ENCODE measurements around the gene FNDC4.
A peak's percentile ranks its signal among the peaks of the same experiment; 100 is the strongest.

The FNDC4 gene

DNA sequence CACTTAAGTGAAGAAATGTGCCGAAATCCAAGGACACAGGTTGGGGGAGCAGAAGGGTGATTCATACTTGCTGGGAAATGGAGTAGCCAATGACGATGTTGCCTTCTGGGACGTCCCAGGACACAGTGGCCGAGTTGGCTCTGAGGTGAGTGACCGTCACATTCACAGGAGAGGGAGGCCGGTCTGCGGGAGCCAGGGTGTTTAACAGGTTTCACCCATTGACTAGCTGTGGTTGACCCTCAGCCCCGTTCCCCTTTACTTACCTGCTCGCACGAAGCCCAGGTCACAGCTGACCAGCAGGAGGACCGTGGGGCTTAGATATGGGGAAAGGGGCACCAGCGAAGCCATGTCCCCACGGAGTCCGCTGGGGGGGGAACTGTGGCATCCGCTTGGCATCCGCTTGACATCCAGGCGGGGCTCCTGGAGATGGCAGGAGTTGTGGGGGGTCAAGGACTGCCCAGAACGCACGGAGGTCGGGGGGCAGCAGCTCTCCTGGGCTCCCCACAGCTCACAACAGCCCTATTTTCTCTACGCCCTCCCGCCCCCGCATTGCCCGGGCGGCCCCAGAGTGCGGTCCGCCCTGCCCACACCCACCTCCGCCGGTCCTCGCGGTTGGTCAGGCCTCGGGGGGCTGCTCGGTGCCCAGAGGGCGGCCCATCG is 586 bp downstream of the FNDC4 start:
- Histone ChIP-seq H3K27ac (ENCODE audit: low read depth, low read length) (no peak overlapping the region), H3K9me3 (ENCODE audit: control insufficient read depth, insufficient read depth, low read length) (no peaks in the 10 kb centered on the region), H3K4me1 (ENCODE audit: control insufficient read depth, insufficient read depth, low read length) (peaks cover 4% of the 10 kb centered on the region), H3K4me3 (ENCODE audit: low read depth, low read length) (peak overlapping the region; percentile 75), H3K36me3 (ENCODE audit: control insufficient read depth, insufficient read depth, low read length) (no peaks in the 10 kb centered on the region), H3K27me3 (ENCODE audit: control insufficient read depth, insufficient read depth, low read length) (peaks cover 26% of the 10 kb centered on the region), H3K9ac (ENCODE audit: low read depth, low read length) (no peak overlapping the region)

DNA sequence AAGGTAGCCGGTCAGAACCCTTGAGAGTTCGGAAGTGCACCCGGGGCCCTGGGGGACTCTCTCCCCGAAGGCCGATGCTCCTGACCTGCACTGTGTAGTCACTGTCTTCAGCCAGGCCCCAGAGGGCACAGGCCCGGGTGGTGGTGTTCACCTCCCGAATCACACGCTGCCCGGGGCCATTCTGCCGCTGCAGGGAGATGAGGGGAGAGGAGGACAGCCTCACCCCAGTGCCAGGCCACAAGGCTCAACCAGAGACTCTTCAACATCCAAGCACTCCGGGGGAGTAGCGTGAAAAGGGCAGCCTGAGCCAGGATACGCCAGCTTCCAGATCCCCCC is 1.1 kb downstream of the FNDC4 start:
- H3K36me3 ChIP-seq (ENCODE audit: control insufficient read depth, insufficient read depth, low read length) = no peaks in the 10 kb centered on the region
- H3K9ac ChIP-seq (ENCODE audit: low read depth, low read length) = no peak overlapping the region
- no peaks in the 10 kb centered on the region for H3K9me3 ChIP-seq (ENCODE audit: control insufficient read depth, insufficient read depth, low read length)
- H3K27ac ChIP-seq (ENCODE audit: low read depth, low read length) = no peak overlapping the region
- peak overlapping the region; percentile 75; the same call in 1 of the 2 replicates for H3K4me3 ChIP-seq (ENCODE audit: low read depth, low read length)
- H3K27me3 ChIP-seq (ENCODE audit: control insufficient read depth, insufficient read depth, low read length) = peaks cover 26% of the 10 kb centered on the region
- peaks cover 4% of the 10 kb centered on the region for H3K4me1 ChIP-seq (ENCODE audit: control insufficient read depth, insufficient read depth, low read length)

DNA sequence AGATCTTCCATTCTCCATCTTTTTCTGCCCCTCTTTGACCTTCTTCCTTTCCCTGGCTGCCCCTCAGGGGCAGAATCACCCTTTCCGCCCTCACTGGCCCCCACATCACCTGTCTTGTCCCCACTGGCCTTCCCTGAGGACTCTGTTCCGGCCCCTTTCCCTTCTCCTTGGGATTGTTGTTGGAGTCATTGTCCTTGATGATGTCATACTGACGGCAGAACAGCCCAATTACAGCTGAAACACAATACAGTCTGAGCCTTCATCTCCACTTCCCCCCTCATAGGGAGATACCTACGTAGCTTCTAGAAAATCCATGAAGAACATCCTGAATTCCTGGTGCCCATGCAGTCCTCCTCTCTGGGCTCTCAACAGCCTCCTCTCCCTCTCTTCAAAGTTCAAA is 2.4 kb downstream of the FNDC4 start:
- H3K9ac ChIP-seq (ENCODE audit: low read depth, low read length) = no peak overlapping the region
- no peaks in the 10 kb centered on the region for H3K36me3 ChIP-seq (ENCODE audit: control insufficient read depth, insufficient read depth, low read length)
- no peak overlapping the region for H3K27ac ChIP-seq (ENCODE audit: low read depth, low read length)
- no peak overlapping the region for H3K4me3 ChIP-seq (ENCODE audit: low read depth, low read length)
- no peaks in the 10 kb centered on the region for H3K9me3 ChIP-seq (ENCODE audit: control insufficient read depth, insufficient read depth, low read length)
- peaks cover 26% of the 10 kb centered on the region for H3K27me3 ChIP-seq (ENCODE audit: control insufficient read depth, insufficient read depth, low read length)
- H3K4me1 ChIP-seq (ENCODE audit: control insufficient read depth, insufficient read depth, low read length) = peaks cover 4% of the 10 kb centered on the region

DNA sequence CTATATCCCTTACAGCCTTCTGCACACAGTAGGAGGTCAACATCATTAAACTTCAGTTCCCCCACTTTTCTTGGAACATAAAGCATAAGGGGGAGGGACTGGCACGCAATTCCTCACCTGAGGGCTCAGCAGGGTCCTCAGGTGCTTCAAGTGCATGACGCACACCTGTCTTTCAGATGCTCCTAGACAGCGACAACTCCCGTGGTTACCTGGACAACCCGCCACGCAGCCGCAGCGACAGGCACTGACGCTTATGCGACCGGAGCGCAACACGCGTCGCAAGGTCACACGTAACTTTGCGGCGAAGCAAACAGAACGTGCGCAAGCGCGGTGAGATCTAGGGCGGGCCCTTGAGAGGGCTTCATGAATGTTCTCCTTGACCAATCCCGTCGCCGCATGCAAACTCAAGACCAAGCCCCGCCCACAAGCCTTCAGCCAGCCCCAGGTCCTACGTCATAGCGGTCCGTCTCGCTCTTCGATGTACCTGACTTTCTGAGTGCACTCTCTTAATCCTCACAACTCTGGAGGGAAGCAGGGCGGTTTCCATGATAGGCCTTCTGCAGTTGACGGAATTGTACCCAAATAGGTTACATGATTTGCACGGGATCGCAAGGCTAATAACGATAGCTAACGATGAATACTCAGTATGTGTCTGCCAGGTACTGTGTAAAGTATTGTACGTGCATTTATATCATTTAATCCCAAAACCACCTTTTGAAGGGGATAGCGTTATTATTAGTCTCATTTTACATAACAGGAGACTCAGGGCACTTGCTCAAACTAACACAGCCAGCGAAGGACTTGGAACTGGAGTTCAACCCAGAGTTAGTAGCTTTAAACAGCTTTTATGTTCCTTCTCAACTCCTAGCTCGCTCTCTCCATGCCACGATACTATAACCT is 5.3 kb downstream of the FNDC4 start, which contains the start of gene IFT172:
Gene IFT172, minus strand, starts transcription at position 246 of the 900 bp plus-strand sequence. Its CDS starts 90 bp downstream, at position 156.
- Histone ChIP-seq H3K9me3 (ENCODE audit: control insufficient read depth, insufficient read depth, low read length) (no peaks in the 10 kb centered on the region), H3K36me3 (ENCODE audit: control insufficient read depth, insufficient read depth, low read length) (no peaks in the 10 kb centered on the region), H3K4me3 (ENCODE audit: low read depth, low read length) (peak within 1 kb of the TSS; percentile 89), H3K27ac (ENCODE audit: low read depth, low read length) (peak within 1 kb of the TSS; percentile 38), H3K9ac (ENCODE audit: low read depth, low read length) (peak within 1 kb of the TSS; percentile 32; the same call in 1 of the 2 replicates), H3K4me1 (ENCODE audit: control insufficient read depth, insufficient read depth, low read length) (peaks cover 4% of the 10 kb centered on the region), H3K27me3 (ENCODE audit: control insufficient read depth, insufficient read depth, low read length) (peaks cover 10% of the 10 kb centered on the region)

DNA sequence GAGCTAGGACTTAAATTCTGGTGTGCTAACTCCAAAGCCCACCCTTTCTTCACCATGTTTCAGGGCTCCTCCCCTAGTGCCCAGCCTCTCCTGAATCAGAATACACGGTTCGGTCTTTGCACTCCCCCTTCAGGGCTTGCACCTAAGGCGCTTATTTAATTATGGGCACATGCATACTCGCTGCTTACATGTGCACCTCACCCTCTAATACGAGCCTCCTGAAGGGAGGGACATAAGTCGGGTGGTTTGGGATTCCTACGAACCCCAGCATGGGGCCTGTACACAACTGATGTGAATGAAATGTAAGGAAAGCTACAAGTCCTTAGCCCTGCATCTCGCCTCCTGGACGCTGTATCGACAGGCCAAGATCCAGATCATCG is 5.9 kb downstream of the FNDC4 start:
- Histone ChIP-seq H3K4me3 (ENCODE audit: low read depth, low read length) (peak overlapping the region; percentile 89), H3K4me1 (ENCODE audit: control insufficient read depth, insufficient read depth, low read length) (peaks cover 4% of the 10 kb centered on the region), H3K9me3 (ENCODE audit: control insufficient read depth, insufficient read depth, low read length) (no peaks in the 10 kb centered on the region), H3K27ac (ENCODE audit: low read depth, low read length) (peak overlapping the region; percentile 26), H3K27me3 (ENCODE audit: control insufficient read depth, insufficient read depth, low read length) (peaks cover 4% of the 10 kb centered on the region), H3K36me3 (ENCODE audit: control insufficient read depth, insufficient read depth, low read length) (no peaks in the 10 kb centered on the region), H3K9ac (ENCODE audit: low read depth, low read length) (peak overlapping the region; percentile 32; the same call in 1 of the 2 replicates)

DNA sequence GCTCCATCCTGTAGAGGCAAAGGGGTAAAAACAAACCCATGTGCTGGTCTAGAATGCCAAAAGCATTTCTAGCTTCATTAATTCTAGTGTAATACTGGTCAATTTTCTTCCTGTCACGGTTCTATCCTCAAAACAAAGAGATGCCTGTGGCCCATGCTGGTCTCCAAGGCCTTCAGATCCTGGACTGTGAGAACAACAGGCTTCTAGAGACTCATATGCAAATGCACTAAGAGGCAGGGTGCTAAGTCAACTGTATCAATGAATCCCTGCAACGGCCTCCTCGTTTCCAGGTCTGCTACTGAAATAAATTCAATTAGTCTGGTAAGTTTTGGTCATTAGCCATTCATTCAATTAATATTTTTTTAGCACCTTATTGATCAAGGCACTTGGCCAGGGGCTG is 9.5 kb downstream of the FNDC4 start:
- Histone ChIP-seq H3K27me3 (ENCODE audit: control insufficient read depth, insufficient read depth, low read length) (no peaks in the 10 kb centered on the region), H3K4me1 (ENCODE audit: control insufficient read depth, insufficient read depth, low read length) (peaks cover 4% of the 10 kb centered on the region)

DNA sequence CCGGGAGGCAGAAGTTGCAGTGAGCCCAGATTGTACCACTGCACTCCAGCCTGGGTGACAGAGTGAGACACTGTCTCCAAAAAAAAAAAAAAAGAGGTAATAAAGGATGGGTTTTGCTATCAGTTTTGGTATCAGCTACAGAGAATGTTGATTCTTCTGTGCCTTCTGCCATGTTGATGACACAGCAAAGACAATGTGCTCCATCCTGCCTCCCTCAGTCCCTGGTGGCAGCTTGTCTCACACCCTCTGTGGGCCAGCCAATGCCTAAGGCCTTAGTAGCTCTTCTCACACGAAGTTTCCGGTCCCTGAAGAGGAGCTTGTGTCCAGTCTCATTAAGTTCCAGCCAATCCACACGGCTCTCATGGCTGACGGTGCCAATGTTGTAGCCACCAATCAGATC is 23.0 kb downstream of the FNDC4 start:
- Histone ChIP-seq H3K4me1 (ENCODE audit: control insufficient read depth, insufficient read depth, low read length) (no peaks in the 10 kb centered on the region), H3K9me3 (ENCODE audit: control insufficient read depth, insufficient read depth, low read length) (no peaks in the 10 kb centered on the region), H3K9ac (ENCODE audit: low read depth, low read length) (no peak overlapping the region), H3K4me3 (ENCODE audit: low read depth, low read length) (no peak overlapping the region), H3K36me3 (ENCODE audit: control insufficient read depth, insufficient read depth, low read length) (peaks cover 10% of the 10 kb centered on the region), H3K27ac (ENCODE audit: low read depth, low read length) (no peak overlapping the region), H3K27me3 (ENCODE audit: control insufficient read depth, insufficient read depth, low read length) (no peaks in the 10 kb centered on the region)

More for the DNA sequence above, 9.5 kb downstream of the FNDC4 start:
- Histone ChIP-seq H3K4me3 (ENCODE audit: low read depth, low read length) (no peak overlapping the region), H3K27ac (ENCODE audit: low read depth, low read length) (no peak overlapping the region), H3K36me3 (ENCODE audit: control insufficient read depth, insufficient read depth, low read length) (peaks cover 12% of the 10 kb centered on the region), H3K9me3 (ENCODE audit: control insufficient read depth, insufficient read depth, low read length) (no peaks in the 10 kb centered on the region), H3K9ac (ENCODE audit: low read depth, low read length) (no peak overlapping the region)

DNA sequence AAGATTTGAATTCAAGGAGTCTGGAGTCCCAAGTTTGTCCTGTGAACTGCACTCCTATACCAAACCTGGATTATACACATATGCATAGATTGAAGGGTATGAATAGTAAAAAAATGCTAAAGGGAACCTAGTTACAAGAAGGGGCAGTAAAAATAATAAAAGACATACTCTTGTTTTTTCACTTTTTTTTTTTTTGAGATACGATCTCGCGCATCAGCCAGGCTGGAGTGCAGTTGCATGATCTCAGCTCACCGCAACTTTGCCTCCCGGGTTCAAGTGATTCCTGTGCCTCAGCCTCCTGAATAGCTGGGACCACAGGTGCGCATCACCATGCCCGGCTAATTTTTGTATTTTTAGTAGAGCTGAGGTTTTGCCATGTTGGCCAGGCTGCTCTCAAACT is 30.6 kb downstream of the FNDC4 start:
- Histone ChIP-seq H3K9ac (ENCODE audit: low read depth, low read length) (no peak overlapping the region), H3K9me3 (ENCODE audit: control insufficient read depth, insufficient read depth, low read length) (no peaks in the 10 kb centered on the region), H3K36me3 (ENCODE audit: control insufficient read depth, insufficient read depth, low read length) (peaks cover 3% of the 10 kb centered on the region; the same call in 1 of the 2 replicates), H3K4me3 (ENCODE audit: low read depth, low read length) (no peak overlapping the region), H3K27me3 (ENCODE audit: control insufficient read depth, insufficient read depth, low read length) (no peaks in the 10 kb centered on the region), H3K27ac (ENCODE audit: low read depth, low read length) (no peak overlapping the region), H3K4me1 (ENCODE audit: control insufficient read depth, insufficient read depth, low read length) (peaks cover 9% of the 10 kb centered on the region; the same call in 1 of the 2 replicates)

DNA sequence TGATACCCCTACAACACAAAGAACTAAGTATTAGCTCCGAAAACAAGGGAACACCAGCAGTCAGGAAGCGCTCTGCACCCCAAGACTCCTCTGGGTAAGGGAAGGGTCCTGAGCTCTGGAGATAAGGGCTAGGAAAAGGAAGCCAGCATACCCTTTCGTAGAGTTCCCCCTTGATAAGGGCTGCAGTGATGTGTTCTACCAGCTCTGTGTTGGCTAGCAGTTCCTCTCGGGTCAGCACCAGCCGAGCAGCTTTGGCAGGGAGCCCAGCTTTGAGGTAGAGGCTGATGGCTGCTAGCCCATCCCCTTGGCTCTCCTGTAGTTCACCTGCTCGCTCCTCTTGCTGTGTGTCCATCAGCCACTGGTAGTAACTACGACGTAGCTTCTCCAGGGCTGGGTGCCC is 33.9 kb downstream of the FNDC4 start:
- Histone ChIP-seq H3K4me3 (ENCODE audit: low read depth, low read length) (no peak overlapping the region), H3K27ac (ENCODE audit: low read depth, low read length) (no peak overlapping the region), H3K9me3 (ENCODE audit: control insufficient read depth, insufficient read depth, low read length) (no peaks in the 10 kb centered on the region), H3K9ac (ENCODE audit: low read depth, low read length) (no peak overlapping the region), H3K36me3 (ENCODE audit: control insufficient read depth, insufficient read depth, low read length) (peaks cover 27% of the 10 kb centered on the region), H3K27me3 (ENCODE audit: control insufficient read depth, insufficient read depth, low read length) (no peaks in the 10 kb centered on the region), H3K4me1 (ENCODE audit: control insufficient read depth, insufficient read depth, low read length) (peaks cover 9% of the 10 kb centered on the region; the same call in 1 of the 2 replicates)

DNA sequence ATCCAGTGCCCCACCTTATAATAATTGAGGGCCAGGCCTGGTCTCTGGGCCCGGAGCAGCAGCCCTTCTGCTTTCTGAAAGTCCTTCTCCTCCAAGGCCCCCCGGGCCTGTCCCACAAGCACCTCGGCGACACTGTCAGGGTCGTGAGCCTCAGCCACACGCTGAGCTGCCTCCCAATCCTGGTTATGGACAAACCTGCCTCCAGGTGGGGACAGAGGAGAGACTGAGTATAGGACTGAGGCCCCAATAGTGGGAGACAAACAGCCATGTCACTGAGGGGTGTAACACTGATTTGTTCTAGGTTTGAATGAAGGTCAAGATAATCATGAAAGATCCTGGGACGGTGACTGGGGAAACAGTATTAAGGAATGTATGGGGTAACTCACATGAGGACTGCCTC is 41.0 kb downstream of the FNDC4 start:
- H3K36me3 ChIP-seq (ENCODE audit: control insufficient read depth, insufficient read depth, low read length) = peaks cover 51% of the 10 kb centered on the region
- H3K4me3 ChIP-seq (ENCODE audit: low read depth, low read length) = no peak overlapping the region
- no peak overlapping the region for H3K9ac ChIP-seq (ENCODE audit: low read depth, low read length)
- H3K4me1 ChIP-seq (ENCODE audit: control insufficient read depth, insufficient read depth, low read length) = no peaks in the 10 kb centered on the region
- no peak overlapping the region for H3K27ac ChIP-seq (ENCODE audit: low read depth, low read length)
- no peaks in the 10 kb centered on the region for H3K9me3 ChIP-seq (ENCODE audit: control insufficient read depth, insufficient read depth, low read length)
- H3K27me3 ChIP-seq (ENCODE audit: control insufficient read depth, insufficient read depth, low read length) = no peaks in the 10 kb centered on the region

DNA sequence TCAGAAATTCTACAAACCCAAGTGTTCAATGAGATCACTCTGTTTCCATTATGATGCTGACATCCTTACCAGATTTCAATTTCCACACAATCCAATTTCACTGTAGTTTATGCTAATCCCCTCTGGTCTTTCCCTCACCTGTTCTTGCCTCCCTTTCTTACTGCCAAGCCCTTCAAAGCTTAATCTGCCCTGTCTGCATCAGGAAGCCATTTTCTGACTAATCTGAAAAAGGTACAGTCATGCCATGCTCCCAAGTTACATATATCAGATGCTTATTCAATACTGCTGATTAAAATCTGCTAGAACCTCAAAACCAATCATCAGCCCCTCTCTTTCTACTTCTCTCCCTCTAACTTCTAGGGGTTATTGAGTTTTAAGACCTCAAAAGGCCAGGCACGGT is 43.9 kb downstream of the FNDC4 start:
- H3K9me3 ChIP-seq (ENCODE audit: control insufficient read depth, insufficient read depth, low read length) = no peaks in the 10 kb centered on the region
- no peaks in the 10 kb centered on the region for H3K27me3 ChIP-seq (ENCODE audit: control insufficient read depth, insufficient read depth, low read length)
- no peaks in the 10 kb centered on the region for H3K4me1 ChIP-seq (ENCODE audit: control insufficient read depth, insufficient read depth, low read length)
- no peak overlapping the region for H3K27ac ChIP-seq (ENCODE audit: low read depth, low read length)
- H3K9ac ChIP-seq (ENCODE audit: low read depth, low read length) = no peak overlapping the region
- no peak overlapping the region for H3K4me3 ChIP-seq (ENCODE audit: low read depth, low read length)
- H3K36me3 ChIP-seq (ENCODE audit: control insufficient read depth, insufficient read depth, low read length) = peaks cover 44% of the 10 kb centered on the region

All from HUES48 (cell line).